GM19099 (cell line): ENCODE data around the gene PLAU.

ENCODE experiments used
- POLR2A ChIP-seq: IDR thresholded peaks from 3 replicates; pipeline ENCODE4 v1.6.1; 2011; ENCODE audit warnings: low read depth; ENCODE audit not compliant: insufficient read length; ENCODE audit errors: extremely low read depth

The PLAU gene

DNA sequence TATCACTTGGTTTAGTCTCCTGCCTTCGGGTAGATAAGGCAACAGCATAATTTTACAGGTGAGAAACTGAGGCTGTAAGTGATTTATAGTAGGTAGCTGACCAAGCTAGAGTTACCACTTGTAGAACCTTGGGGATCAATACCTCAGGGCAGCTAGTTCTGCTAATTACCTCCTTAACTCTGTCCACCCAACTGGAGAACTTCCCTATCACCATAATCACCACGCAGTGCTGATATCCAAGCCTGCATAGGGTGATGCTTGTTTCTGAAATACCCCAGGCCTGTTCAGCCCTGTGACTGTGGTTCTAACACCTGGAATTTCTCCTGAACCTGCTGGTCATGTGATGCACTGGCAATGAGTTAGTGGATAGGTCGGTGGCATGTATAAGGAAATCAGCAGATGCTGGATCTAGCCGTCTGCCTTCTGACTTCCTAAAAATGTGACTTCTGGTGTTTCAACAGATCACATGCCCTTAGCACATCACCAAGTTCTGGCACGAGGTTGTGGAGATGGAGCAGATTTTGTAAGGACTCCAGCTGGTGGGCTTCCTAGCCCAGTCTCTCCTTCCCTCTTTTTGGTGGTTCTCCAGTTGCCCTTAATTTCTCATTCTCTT lies 15.3 kb downstream of the PLAU start:
- TF ChIP-seq POLR2A = no peak

- no peak for TF ChIP-seq POLR2A
These were observed 21.1 kb downstream of the PLAU start for GRCh38 chr10:73931767-73932619.

GRCh38 chr10:73932620-73933112 lies 21.7 kb downstream of the PLAU start:
- TF ChIP-seq POLR2A = no peak

DNA sequence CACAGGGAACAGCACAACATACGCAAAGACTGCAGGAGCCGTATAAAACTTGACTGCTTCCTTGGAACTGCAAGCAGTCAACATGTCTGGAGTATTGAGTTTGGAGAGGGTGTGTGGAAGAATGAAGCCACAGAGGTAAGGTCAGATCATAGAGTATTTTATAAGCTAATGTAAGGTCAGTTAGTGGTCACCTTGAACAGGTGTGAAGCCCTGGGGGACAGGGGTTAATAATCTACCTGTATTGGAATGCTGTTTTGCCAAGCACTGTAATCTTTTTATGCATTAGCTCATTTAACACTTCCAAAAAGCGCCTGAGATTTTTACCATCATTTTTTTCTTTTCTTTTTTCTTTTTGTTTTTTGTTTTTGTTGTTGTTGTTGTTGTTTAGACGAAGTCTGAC lies 23.1 kb downstream of the PLAU start:
- TF ChIP-seq POLR2A = no peak

DNA sequence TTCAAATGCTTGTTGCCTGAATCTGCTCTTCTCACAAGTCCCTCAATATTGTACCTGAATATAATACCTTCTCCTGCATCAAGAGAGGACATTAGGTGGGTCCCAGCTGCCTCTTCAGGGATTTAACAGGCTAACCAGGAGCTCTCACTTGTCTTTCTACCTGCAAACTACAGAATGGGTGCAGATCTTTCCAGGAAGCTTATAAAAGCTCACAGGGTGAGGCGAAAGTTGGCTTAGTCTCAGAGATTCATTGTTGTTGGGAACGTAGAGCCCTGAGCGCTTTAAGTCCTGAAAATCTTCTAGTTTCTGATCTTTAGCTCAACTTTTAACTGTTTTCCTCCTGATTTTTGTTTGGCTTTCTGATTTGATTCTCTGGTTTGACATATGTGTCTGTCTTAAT lies 25.0 kb downstream of the PLAU start:
- TF ChIP-seq POLR2A = no peak

DNA sequence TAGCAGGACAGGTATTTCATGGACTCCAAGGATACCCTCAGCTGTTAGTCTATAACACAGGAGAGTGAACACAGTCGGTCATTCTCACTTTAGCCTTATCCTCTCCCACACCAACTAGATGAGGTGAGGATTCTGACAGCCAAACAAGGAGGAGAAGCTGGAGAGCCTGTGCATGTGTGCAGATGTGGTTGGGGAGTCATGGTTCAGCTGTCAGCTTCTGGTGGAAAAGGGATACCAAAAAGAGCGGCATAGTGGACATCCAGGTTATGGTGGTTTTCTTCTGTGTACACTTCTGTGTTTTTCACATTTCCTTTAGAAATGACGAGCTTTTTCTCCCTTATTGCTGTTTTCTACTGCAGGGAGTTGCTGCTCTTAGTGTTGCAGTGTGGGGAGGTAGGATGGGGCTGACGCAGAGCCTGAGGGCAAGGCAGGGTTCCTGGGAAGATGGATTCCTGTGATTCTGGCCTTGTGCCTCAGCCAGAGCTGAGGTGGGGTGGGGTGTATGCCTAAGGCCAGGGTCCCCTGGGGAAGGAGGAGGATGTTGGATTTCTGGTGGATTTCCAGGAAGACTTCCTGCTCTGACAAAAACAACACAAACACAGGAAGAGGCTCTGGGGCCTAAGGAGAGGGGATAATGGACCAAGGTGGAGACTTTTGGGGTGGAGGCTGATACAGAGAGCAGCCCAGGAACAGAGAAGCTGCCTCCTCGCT lies 26.6 kb downstream of the PLAU start:
- TF ChIP-seq POLR2A = no peak

DNA sequence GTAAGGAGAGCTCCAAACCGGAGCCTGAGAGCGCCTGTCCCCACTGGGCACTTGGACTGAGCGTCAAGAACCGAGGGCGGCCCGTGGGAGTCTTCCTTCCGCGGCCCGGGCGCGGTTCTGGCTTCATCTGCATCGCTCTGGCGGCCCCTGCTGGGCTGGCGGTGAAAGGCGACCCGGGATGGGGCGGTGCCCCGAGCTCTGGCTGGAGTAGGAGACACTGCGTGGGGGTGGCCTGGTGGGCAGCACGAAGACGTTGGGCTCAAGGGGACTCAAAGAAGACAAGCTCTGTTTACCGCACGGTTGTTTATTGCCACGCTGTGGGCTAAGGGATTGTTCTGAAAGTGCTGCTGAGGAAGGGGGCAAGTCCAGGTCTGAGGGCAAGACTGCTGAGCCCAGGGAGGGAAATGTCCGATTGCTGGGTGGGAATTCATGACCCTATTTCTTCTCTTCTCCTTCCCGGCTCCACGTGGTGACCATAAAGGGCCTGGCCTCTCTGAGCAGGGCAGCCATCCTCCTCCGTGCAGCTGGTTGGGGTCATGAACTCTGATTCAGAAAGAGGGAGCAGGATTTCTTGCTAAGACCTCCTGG lies 29.8 kb downstream of the PLAU start:
- TF ChIP-seq POLR2A = no peak

DNA sequence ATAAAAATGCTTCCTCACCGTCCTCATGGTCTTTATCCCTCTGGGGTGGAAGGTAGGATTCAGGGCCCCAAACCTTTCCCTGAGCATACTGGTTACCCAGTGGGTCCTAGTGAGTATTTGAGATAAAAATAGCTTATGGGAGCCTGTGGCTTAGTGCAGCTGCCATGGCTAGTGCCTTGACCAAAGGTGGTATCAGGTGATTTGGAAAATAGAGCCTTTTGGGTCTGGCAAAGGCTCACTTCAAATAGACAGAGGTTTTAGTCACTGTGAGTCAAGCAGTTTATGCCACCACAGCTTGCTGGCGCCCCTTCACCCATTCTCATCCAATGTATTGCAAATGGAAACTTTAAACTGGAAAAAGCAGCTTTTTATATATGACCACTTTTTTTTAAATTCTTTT lies 30.4 kb downstream of the PLAU start:
- TF ChIP-seq POLR2A = no peak

DNA sequence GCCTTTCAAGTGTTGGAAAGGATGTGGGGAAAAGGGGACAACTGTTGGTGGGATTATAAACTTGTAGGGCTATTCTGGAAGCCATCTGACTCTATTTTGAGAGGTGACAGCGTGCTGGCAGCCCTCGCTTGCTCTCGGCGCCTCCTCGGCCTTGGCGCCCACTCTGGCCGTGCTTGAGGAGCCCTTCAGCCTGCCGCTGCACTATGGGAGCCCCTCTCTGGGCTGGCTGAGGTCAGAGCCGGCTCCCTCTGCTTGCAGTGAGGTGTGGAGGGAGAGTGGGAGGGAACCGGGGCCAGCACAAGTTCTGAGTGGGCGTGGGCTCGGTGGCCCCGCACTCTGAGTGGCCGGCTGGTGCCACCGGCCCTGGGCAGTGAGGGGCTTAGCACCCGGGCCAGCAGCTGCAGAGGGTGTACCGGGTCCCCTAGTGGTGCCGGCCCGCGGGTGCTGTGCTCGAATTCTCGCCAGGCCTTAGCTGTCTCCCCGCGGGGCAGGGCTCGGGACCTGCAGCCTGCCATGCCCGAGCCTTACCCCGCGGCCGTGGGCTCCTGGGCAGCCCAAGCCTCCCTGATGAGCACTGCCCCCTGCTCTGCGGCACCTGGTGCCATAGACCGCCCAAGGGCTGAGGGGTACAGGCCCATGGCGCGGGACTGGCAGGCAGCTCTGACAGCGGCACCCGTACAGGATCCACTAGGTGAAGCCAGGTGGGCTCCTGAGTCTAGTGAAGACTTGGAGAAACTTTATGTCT lies 33.6 kb downstream of the PLAU start:
- TF ChIP-seq POLR2A = no peak

DNA sequence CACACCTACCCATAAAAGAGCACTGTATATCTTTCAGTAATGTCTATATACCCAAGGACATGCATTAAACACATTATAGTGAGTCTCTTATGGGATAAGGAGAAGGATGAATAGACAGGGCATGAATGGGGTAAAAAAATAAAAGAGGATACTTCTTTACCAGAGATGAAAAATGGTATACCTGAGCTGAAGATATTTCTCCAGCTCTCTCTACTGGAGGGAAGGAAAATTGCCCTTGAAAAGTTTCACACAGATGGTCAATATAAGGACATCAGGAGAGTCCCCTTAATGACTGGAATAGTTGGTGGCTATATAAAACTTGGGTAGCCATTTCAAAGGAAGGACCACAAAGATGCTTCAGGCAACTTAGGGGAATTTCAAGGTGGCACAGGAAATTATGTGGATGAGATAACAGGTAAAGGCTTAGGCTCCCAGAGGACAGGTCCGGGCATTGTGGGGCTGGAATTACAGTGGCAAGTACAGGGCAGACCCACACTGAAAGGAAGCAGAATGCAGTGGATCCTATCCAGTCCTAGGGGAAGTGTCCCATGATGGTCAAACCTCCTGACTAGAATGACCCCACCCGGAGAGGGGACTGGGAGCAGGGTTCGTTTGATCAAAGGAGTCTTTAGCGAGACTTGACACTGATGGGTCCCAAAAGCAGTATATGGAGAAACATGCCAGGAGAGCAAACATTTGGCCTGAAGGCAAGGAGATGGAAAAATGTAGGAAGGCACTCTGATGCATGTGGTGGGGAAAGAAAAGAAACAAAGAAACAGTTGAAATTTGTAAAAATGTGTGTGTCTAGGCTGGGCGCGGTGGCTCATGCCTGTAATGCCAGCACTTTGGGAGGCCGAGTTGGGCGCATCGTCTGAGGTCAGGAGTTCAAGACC lies 35.6 kb downstream of the PLAU start:
- TF ChIP-seq POLR2A = no peak

- TF ChIP-seq POLR2A = no peak
These were observed 38.2 kb downstream of the PLAU start for GRCh38 chr10:73948947-73949633.

DNA sequence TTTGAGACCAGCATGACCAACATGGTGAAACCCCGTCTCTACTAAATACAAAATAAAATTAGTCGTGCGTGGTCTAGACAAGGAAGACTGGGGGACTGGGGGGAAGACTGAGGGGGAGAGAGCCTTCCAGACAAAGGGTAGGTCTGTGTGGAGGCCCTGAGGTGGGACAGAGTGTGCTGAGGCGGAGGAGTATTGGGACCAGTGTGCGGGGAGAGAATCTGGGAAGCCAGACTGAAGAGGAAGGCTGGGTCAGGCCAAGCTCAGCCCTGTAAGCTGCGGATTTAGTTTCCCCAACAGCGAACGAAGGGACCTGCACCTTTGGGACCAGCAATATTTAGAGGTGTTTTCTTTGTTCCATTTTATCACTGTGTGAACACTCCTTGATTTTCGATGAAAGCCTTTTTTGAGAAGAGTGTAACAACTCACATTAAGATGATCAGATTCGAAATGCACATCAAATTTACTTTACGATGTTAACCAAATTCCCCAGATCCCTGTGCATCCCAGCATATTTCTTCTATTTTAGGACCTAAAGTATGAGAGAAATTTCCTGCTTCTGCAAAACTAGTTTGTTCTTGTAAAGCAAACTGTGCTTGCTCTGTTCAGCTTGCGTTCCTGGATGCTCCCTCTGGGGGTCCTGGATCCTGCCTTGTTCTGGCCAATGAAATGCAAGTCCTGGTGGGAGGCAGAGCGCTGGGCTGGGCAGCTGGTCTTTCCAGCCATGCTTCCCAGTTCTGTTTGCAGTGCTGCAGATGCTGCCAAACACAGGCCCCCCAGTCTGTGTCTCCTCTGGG lies 39.4 kb downstream of the PLAU start:
- TF ChIP-seq POLR2A = no peak
